ENCODE results near the gene EFTUD2. TPM values are rescaled to one million over a fixed set of nuclear protein-coding genes. Genes with fewer than 3 reads are reported as not detected.
"Not testable (repeated sequence)": the region's sequence is repeated elsewhere in the genome, so short reads cannot be mapped to it uniquely, and the experiment has no call there.

The EFTUD2 gene
- total RNA-seq, 1 donor from 2014 or later, result 147 TPM

- intact Hi-C loops (cut with micrococcal nuclease), result no loop called here
These were observed 48.6 kb downstream of the EFTUD2 start for GRCh38 chr17:44850612-44851011.

- intact Hi-C loops (cut with micrococcal nuclease), result no loop called here
These were observed 49.2 kb downstream of the EFTUD2 start for GRCh38 chr17:44850025-44850424.

GRCh38 chr17:44848961-44849489, 50.2 kb downstream of the EFTUD2 start:
- intact Hi-C loops (cut with micrococcal nuclease), result no loop called here

GRCh38 chr17:44848257-44848795, 50.9 kb downstream of the EFTUD2 start:
- intact Hi-C loops (cut with micrococcal nuclease), result no loop called here

- intact Hi-C loops (cut with micrococcal nuclease), result no loop called here
These were observed 51.7 kb downstream of the EFTUD2 start, which contains the start of gene HIGD1B for GRCh38 chr17:44847586-44847985. Gene HIGD1B, plus strand, starts transcription at chr17:44847883. Its CDS starts 270 bp downstream, at chr17:44848153.

GRCh38 chr17:44846206-44846605, 53.0 kb downstream of the EFTUD2 start:
- intact Hi-C loops (cut with micrococcal nuclease), result no loop called here

- intact Hi-C loops (cut with micrococcal nuclease), result no loop called here
These were observed 54.8 kb downstream of the EFTUD2 start for GRCh38 chr17:44844390-44844830.

- intact Hi-C loops (cut with micrococcal nuclease), result no loop called here
These were observed 56.5 kb downstream of the EFTUD2 start for GRCh38 chr17:44842748-44843147.

GRCh38 chr17:44840936-44841335, 58.3 kb downstream of the EFTUD2 start:
- intact Hi-C loops (cut with micrococcal nuclease), result no loop called here

GRCh38 chr17:44840274-44840673, 59.0 kb downstream of the EFTUD2 start:
- intact Hi-C loops (cut with micrococcal nuclease), result no loop called here

- intact Hi-C loops (cut with micrococcal nuclease), result no loop called here
These were observed 62.0 kb downstream of the EFTUD2 start for GRCh38 chr17:44837196-44837595.

- intact Hi-C loops (cut with micrococcal nuclease), result no loop called here
These were observed 66.4 kb downstream of the EFTUD2 start for GRCh38 chr17:44832805-44833204.

- intact Hi-C loops (cut with micrococcal nuclease), result no loop called here
These were observed 67.9 kb downstream of the EFTUD2 start for GRCh38 chr17:44831371-44831770.

- intact Hi-C loops (cut with micrococcal nuclease), result no loop called here
These were observed 68.6 kb downstream of the EFTUD2 start for GRCh38 chr17:44830359-44831288.

GRCh38 chr17:44829523-44830358, 69.5 kb downstream of the EFTUD2 start, which contains the start of gene GJC1:
Gene GJC1, minus strand, starts transcription at chr17:44830287. Its CDS starts 24,470 bp downstream, at chr17:44805817.
- intact Hi-C loops (cut with micrococcal nuclease), result no loop called here

GRCh38 chr17:44828919-44829522, 70.2 kb downstream of the EFTUD2 start:
- intact Hi-C loops (cut with micrococcal nuclease), result no loop called here

GRCh38 chr17:44827863-44828262, 71.4 kb downstream of the EFTUD2 start:
- intact Hi-C loops (cut with micrococcal nuclease), result no loop called here

GRCh38 chr17:44826123-44826790, 73.0 kb downstream of the EFTUD2 start:
- intact Hi-C loops (cut with micrococcal nuclease), result no loop called here

- intact Hi-C loops (cut with micrococcal nuclease), result not testable (repeated sequence)
These were observed 74.0 kb downstream of the EFTUD2 start for GRCh38 chr17:44825236-44825635.

GRCh38 chr17:44820631-44821212, 78.5 kb downstream of the EFTUD2 start:
- intact Hi-C loops (cut with micrococcal nuclease), result no loop called here
